GM10847 (cell line): ENCODE results near the gene FOXC2.

ENCODE experiments used
- POLR2A ChIP-seq: IDR thresholded peaks from 2 replicates; pipeline ENCODE4 v1.6.1; 2011; ENCODE audit not compliant: insufficient read length; ENCODE audit errors: extremely low read depth

Gene FOXC2

DNA sequence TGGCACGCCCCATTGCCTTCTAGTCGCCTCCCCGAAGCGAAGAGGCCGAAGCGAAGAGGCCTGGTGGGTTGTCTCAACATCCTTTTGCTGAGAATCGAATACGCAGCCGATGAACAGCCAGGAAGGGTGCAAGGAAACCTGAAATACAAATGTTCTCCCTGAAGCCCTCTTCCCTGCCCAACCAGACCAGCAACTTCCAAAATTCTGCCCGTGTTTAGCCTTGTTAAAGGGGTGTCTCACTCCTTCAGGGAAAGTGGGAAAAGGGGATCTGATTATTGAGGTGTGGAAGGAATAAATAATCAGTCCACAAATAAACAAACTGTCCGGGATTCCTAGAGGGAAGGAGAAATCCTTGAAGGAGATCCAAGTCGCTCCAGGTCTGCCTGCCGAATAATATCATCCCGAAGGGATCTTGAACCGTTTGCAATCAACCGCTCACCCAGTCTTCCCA lies 1.4 kb upstream of the FOXC2 start:
- TF ChIP-seq POLR2A, result no peak

DNA sequence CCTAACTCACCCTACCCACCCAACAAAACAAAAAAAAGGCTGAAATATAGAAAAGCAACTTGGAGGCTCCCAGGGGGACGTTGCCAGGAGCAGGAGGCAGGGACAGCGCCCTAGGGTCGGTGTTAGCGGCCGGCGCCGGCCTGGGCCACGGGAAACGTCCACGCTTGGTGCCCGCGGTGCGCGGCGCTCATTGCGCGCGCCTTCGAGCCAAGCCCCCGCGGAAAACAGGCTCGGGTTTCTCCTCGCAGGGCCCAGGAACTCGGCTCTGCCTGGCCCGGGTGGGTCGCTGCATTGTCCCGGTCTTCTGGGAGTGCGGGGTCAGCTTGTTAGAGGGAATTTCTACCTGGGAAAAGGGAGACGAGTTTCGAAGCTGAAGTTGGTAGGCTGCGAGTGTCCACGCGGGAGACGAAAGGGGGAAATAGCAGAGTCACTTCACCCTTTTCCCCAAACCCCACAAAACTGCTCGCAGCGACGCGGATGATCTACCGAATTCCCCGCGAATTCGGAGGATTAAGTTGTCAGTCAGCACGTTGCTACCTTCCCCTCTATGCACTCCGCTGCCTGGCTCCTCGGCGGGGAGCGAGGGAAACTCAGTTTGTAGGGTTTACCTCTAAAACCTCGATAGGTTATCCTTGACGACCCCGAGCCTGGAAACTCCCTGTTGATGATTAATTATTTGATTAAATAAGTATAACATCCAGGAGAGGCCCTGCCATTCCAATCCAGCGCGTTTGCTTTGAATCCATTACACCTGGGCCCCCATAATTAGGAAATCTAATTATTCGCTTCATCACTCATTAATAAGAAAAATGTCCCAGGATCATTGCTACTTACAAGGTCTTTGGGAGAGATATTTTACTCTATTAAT lies 751 bp upstream of the FOXC2 start:
- TF ChIP-seq POLR2A, result no peak

DNA sequence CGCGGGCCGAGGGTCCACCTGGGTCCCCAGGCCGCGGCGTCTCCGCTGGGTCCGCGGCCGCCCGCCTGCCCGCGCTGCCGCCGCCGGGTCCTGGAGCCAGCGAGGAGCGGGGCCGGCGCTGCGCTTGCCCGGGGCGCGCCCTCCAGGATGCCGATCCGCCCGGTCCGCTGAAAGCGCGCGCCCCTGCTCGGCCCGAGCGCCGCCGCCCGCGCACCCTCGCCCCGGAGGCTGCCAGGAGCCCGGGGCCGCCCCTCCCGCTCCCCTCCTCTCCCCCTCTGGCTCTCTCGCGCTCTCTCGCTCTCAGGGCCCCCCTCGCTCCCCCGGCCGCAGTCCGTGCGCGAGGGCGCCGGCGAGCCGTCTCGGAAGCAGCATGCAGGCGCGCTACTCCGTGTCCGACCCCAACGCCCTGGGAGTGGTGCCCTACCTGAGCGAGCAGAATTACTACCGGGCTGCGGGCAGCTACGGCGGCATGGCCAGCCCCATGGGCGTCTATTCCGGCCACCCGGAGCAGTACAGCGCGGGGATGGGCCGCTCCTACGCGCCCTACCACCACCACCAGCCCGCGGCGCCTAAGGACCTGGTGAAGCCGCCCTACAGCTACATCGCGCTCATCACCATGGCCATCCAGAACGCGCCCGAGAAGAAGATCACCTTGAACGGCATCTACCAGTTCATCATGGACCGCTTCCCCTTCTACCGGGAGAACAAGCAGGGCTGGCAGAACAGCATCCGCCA lies 504 bp downstream of the FOXC2 start:
- TF ChIP-seq POLR2A, result no peak

- no peak for TF ChIP-seq POLR2A
Measured at GRCh38 chr16:86567701-86568581, 1.3 kb downstream of the FOXC2 start.

DNA sequence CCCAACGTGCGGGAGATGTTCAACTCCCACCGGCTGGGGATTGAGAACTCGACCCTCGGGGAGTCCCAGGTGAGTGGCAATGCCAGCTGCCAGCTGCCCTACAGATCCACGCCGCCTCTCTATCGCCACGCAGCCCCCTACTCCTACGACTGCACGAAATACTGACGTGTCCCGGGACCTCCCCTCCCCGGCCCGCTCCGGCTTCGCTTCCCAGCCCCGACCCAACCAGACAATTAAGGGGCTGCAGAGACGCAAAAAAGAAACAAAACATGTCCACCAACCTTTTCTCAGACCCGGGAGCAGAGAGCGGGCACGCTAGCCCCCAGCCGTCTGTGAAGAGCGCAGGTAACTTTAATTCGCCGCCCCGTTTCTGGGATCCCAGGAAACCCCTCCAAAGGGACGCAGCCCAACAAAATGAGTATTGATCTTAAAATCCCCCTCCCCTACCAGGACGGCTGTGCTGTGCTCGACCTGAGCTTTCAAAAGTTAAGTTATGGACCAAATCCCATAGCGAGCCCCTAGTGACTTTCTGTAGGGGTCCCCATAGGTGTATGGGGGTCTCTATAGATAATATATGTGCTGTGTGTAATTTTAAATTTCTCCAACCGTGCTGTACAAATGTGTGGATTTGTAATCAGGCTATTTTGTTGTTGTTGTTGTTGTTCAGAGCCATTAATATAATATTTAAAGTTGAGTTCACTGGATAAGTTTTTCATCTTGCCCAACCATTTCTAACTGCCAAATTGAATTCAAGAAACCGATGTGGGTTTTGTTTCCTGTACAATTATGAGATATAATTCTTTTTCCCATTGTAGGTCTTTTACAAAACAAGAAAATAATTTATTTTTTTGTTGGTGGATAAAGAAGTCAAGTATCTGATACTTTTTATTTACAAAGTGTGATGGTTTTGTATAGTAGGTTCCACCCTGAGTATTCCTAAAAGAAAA lies 2.3 kb downstream of the FOXC2 start:
- TF ChIP-seq POLR2A, result no peak

DNA sequence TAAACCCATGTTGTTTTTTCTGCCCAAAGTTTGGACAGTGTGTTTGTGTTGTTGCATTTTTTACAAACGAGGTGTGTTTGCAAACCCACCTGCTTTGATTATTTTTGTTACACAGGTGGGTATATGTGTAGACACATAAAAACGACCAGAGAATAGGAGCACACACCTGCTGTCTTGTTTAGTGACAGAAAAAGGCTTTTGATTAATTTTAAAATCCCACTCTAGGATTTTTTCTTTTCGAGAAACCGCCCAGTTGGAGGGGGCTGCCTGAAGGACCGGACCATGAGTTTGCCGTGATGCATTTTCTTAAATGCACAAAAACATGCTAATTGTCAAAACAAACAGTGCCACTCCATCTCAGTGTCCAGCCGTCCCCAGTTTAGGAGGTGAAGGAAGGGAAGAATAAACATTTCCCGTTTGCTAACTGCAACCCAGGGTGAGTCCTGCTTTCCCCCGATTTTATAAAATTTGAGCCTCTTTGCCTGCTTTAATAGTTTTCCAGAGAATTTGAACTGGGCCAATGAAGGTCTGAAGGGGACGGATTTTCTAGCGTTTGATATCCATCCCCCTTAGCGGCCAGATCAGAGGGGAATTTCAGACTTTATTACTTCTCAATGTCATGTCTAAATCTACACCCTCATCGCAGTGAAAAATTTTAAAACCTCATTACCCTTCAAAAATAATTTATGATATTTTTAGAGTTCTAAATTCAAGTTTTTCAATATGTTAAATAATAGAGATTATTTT lies 3.2 kb downstream of the FOXC2 start:
- TF ChIP-seq POLR2A, result no peak

- no peak for TF ChIP-seq POLR2A
Measured at GRCh38 chr16:86570558-86571529, 4.2 kb downstream of the FOXC2 start.

- TF ChIP-seq POLR2A, result no peak
Measured at GRCh38 chr16:86571530-86571915, 4.9 kb downstream of the FOXC2 start.

DNA sequence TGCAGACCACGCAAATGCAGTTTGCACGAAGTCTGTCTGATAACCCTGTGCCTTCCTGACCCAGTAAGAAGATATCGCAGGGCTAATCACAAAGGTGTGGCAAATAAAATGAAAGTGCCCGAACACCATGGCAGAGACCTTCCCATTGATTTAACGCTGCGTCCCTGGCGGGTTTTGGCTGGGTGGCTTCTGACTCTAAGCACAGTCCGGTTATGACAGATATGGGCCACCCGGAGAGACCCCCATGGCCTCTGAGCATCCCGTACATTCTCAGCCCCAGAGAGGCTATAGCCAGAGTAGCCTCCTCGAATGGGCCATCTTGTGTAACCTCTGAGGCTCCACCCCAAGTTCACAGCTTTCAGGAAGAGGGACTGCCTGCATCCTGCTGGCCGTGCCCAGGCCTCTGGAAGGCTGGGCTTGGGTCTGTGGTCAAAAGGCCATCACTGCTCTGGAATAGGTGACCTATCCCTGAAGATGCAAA lies 5.5 kb downstream of the FOXC2 start:
- no peak for TF ChIP-seq POLR2A

DNA sequence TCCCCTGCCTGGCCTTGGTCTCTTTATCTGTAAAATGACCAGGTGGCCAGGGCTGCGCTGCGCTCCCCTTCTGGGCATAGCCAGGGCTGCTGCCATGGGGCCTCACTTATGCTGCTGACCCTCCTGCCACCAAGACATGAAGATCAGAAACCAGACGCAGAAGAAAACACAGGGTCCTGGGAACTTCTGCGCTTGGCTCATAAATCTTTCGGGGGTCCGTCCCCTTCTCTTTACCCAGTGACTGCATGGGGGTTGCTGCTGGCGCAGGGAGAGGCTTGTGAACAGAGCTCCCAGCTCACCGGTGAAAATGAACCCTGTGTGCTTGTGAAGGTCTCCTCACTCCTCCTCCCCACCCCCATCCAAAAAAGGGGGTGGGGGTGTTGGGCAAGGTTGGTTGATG lies 6.0 kb downstream of the FOXC2 start:
- TF ChIP-seq POLR2A, result no peak

DNA sequence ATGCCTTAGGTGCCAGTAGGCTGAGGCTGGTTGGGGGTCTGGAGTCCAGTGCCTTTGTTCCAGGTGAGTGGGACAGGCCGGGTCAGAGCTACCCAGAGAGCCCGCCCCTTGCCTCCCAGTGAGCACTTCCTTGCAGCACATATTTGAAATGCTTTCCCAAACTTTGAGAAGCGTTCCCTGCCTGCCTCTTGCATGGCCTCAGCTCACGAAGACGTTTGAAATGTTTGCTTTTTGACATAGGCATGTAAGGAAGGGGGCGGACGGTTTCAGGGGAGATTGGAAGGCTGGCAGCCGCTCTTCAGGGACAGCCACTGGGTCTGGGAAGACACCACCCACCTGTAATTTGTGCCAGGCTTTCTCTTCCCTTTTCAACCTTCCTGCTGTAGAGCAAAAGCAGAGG lies 6.6 kb downstream of the FOXC2 start:
- no peak for TF ChIP-seq POLR2A
